Peyer's patch (tissue), 4 donors: ENCODE data around the gene PCSK5.

Experiments used
- POLR2A ChIP-seq, 2 donors: fragments of 450-650 bp; IDR thresholded peaks; one replicate each; pipeline ENCODE4 v1.5.1; 2017; ENCODE audit warnings: antibody characterized with exemption in 2 of 2, mild to moderate bottlenecking in 2 of 2, moderate library complexity in 2 of 2
- TF ChIP-seq, protein P1 (sequence below), 6 experiments: fragments of 450-650 bp in 4 of 6; fragments of 200-600 bp in 2 of 6; sonication (generic) in 1 of 6; IDR thresholded peaks; one replicate each; pipeline ENCODE4 v1.5.1; 2017 to 2019; ENCODE audit warnings: antibody characterized with exemption in 6 of 6, mild to moderate bottlenecking in 3 of 6, moderate library complexity in 1 of 6

DNA sequence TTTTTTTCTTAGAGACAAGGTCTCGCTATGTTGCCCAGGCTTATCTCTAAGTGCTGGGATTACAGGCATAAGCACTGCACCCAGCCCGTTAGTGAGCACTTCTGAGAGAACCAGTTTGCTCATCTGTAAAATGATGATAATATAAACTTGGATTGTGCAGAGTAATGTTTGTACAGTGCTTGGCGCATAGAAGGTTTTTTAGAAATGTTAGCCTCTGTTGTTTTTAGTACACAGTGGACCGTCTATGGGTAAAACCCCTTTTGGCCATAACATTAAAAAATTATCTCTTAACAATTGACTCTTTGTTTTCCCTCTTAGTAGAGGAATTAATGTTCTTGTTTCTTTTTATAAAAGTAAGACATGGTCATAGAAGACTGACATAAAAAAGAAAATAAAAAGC lies 202.1 kb downstream of the PCSK5 start:
- TF ChIP-seq, protein P1, sequence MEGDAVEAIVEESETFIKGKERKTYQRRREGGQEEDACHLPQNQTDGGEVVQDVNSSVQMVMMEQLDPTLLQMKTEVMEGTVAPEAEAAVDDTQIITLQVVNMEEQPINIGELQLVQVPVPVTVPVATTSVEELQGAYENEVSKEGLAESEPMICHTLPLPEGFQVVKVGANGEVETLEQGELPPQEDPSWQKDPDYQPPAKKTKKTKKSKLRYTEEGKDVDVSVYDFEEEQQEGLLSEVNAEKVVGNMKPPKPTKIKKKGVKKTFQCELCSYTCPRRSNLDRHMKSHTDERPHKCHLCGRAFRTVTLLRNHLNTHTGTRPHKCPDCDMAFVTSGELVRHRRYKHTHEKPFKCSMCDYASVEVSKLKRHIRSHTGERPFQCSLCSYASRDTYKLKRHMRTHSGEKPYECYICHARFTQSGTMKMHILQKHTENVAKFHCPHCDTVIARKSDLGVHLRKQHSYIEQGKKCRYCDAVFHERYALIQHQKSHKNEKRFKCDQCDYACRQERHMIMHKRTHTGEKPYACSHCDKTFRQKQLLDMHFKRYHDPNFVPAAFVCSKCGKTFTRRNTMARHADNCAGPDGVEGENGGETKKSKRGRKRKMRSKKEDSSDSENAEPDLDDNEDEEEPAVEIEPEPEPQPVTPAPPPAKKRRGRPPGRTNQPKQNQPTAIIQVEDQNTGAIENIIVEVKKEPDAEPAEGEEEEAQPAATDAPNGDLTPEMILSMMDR (IDR thresholded peaks at IDR 0.05) = no peak
- no peak for TF ChIP-seq POLR2A (IDR thresholded peaks at IDR 0.05)
